Esophagus muscularis mucosa (tissue), 3 donors: ENCODE data around the gene TLL2.

Experiments
- CTCF ChIP-seq, 3 experiments: fragments of 200-600 bp in 2 of 3; fragments of 450-650 bp in 1 of 3; sonication (generic) in 2 of 3; IDR thresholded peaks; one replicate each; pipeline ENCODE4 v1.5.1; 2017 to 2019; ENCODE audit warnings: antibody characterized with exemption in 3 of 3, mild to moderate bottlenecking in 2 of 3, moderate library complexity in 1 of 3
- POLR2A ChIP-seq: fragments of 450-650 bp; IDR thresholded peaks from one replicate; pipeline ENCODE4 v1.6.1; 2017; ENCODE audit warnings: antibody characterized with exemption, moderate library complexity, mild to moderate bottlenecking, low read depth

- no peak for TF ChIP-seq POLR2A
- TF ChIP-seq CTCF (IDR thresholded peaks at IDR 0.05) = no peak
Measured at GRCh38 chr10:96380821-96381220, 132.9 kb downstream of the TLL2 start.
